ENCODE data around the gene AOAH. TPM values are rescaled to one million over a fixed set of nuclear protein-coding genes. Genes with fewer than 3 reads are reported as not detected.

AOAH gene
- total and polyA plus RNA-seq, 9 donors, result 2.4 to 4.4 (median 3.4) TPM

GRCh38 chr7:36625247-36625646 lies 99.0 kb downstream of the AOAH start:
- DNase-seq, result peak; percentile 47
- no peaks in the 10 kb centered on the region for H3K36me3 ChIP-seq (ENCODE audit: control insufficient read depth, insufficient read depth, low read length)
- no peak overlapping the region for H3K4me3 ChIP-seq (ENCODE audit: low read length)
- no peaks in the 10 kb centered on the region for H3K27me3 ChIP-seq (ENCODE audit: control insufficient read depth, insufficient read depth, low read length)
- no peaks in the 10 kb centered on the region for H3K9me3 ChIP-seq (replicated peaks; ENCODE audit: control insufficient read depth, low read depth, low read length)
- no peak overlapping the region for H3K27ac ChIP-seq (ENCODE audit: low read length)
- no CpG with 5 or more reads among the region's 4 CpGs for WGBS (ENCODE audit: insufficient coverage)
- peaks cover 5% of the 10 kb centered on the region for H3K4me1 ChIP-seq (ENCODE audit: control insufficient read depth, insufficient read depth, low read length)

GRCh38 chr7:36623247-36623646 lies 101.0 kb downstream of the AOAH start:
- H3K4me3 ChIP-seq (ENCODE audit: low read length), result no peak overlapping the region
- DNase-seq, result no peak
- no peak overlapping the region for H3K27ac ChIP-seq (ENCODE audit: low read length)
- peaks cover 5% of the 10 kb centered on the region for H3K4me1 ChIP-seq (ENCODE audit: control insufficient read depth, insufficient read depth, low read length)
- no peaks in the 10 kb centered on the region for H3K27me3 ChIP-seq (ENCODE audit: control insufficient read depth, insufficient read depth, low read length)
- no peaks in the 10 kb centered on the region for H3K9me3 ChIP-seq (replicated peaks; ENCODE audit: control insufficient read depth, low read depth, low read length)
- no peaks in the 10 kb centered on the region for H3K36me3 ChIP-seq (ENCODE audit: control insufficient read depth, insufficient read depth, low read length)
- 40% methylated on average over 1 of the region's 1 CpG for WGBS (ENCODE audit: insufficient coverage)

GRCh38 chr7:36621396-36621795 lies 102.9 kb downstream of the AOAH start:
- Histone ChIP-seq H3K27me3 (ENCODE audit: control insufficient read depth, insufficient read depth, low read length) (no peaks in the 10 kb centered on the region), H3K27ac (ENCODE audit: low read length) (no peak overlapping the region), H3K9me3 (replicated peaks; ENCODE audit: control insufficient read depth, low read depth, low read length) (no peaks in the 10 kb centered on the region), H3K4me1 (ENCODE audit: control insufficient read depth, insufficient read depth, low read length) (peaks cover 5% of the 10 kb centered on the region), H3K36me3 (ENCODE audit: control insufficient read depth, insufficient read depth, low read length) (no peaks in the 10 kb centered on the region), H3K4me3 (ENCODE audit: low read length) (no peak overlapping the region)
- WGBS (ENCODE audit: insufficient coverage), result 82% methylated on average over 5 of the region's 10 CpGs
- DNase-seq, result no peak

- Histone ChIP-seq H3K4me1 (ENCODE audit: control insufficient read depth, insufficient read depth, low read length) (peaks cover 6% of the 10 kb centered on the region), H3K36me3 (ENCODE audit: control insufficient read depth, insufficient read depth, low read length) (no peaks in the 10 kb centered on the region), H3K27me3 (ENCODE audit: control insufficient read depth, insufficient read depth, low read length) (no peaks in the 10 kb centered on the region), H3K27ac (ENCODE audit: low read length) (no peak overlapping the region), H3K4me3 (ENCODE audit: low read length) (no peak overlapping the region), H3K9me3 (replicated peaks; ENCODE audit: control insufficient read depth, low read depth, low read length) (no peaks in the 10 kb centered on the region)
- no CpG with 5 or more reads among the region's 4 CpGs for WGBS (ENCODE audit: insufficient coverage)
- DNase-seq, result no peak
Observed at GRCh38 chr7:36620166-36620708, 104.1 kb downstream of the AOAH start.

- DNase-seq, result no peak
- no peak overlapping the region for H3K27ac ChIP-seq (ENCODE audit: low read length)
- H3K4me1 ChIP-seq (ENCODE audit: control insufficient read depth, insufficient read depth, low read length), result peaks cover 5% of the 10 kb centered on the region
- no CpG with 5 or more reads among the region's 1 CpG for WGBS (ENCODE audit: insufficient coverage)
- no peaks in the 10 kb centered on the region for H3K27me3 ChIP-seq (ENCODE audit: control insufficient read depth, insufficient read depth, low read length)
- no peaks in the 10 kb centered on the region for H3K9me3 ChIP-seq (replicated peaks; ENCODE audit: control insufficient read depth, low read depth, low read length)
- H3K36me3 ChIP-seq (ENCODE audit: control insufficient read depth, insufficient read depth, low read length), result no peaks in the 10 kb centered on the region
- H3K4me3 ChIP-seq (ENCODE audit: low read length), result no peak overlapping the region
Observed at GRCh38 chr7:36617408-36617807, 106.9 kb downstream of the AOAH start.

- Histone ChIP-seq H3K27ac (ENCODE audit: low read length) (no peak overlapping the region), H3K27me3 (ENCODE audit: control insufficient read depth, insufficient read depth, low read length) (no peaks in the 10 kb centered on the region), H3K4me3 (ENCODE audit: low read length) (no peak overlapping the region), H3K4me1 (ENCODE audit: control insufficient read depth, insufficient read depth, low read length) (peaks cover 5% of the 10 kb centered on the region), H3K9me3 (replicated peaks; ENCODE audit: control insufficient read depth, low read depth, low read length) (no peaks in the 10 kb centered on the region), H3K36me3 (ENCODE audit: control insufficient read depth, insufficient read depth, low read length) (no peaks in the 10 kb centered on the region)
- DNase-seq, result peak; percentile 28
- WGBS (ENCODE audit: insufficient coverage), result 28% methylated on average over 8 of the region's 10 CpGs
Observed at GRCh38 chr7:36615852-36616540, 108.3 kb downstream of the AOAH start.

GRCh38 chr7:36614959-36615358 lies 109.3 kb downstream of the AOAH start:
- WGBS (ENCODE audit: insufficient coverage), result no CpG with 5 or more reads among the region's 2 CpGs
- peaks cover 5% of the 10 kb centered on the region for H3K4me1 ChIP-seq (ENCODE audit: control insufficient read depth, insufficient read depth, low read length)
- no peaks in the 10 kb centered on the region for H3K27me3 ChIP-seq (ENCODE audit: control insufficient read depth, insufficient read depth, low read length)
- H3K9me3 ChIP-seq (replicated peaks; ENCODE audit: control insufficient read depth, low read depth, low read length), result no peaks in the 10 kb centered on the region
- H3K4me3 ChIP-seq (ENCODE audit: low read length), result no peak overlapping the region
- H3K27ac ChIP-seq (ENCODE audit: low read length), result no peak overlapping the region
- no peak for DNase-seq
- no peaks in the 10 kb centered on the region for H3K36me3 ChIP-seq (ENCODE audit: control insufficient read depth, insufficient read depth, low read length)

GRCh38 chr7:36613031-36613614 lies 111.2 kb downstream of the AOAH start:
- no CpG with 5 or more reads among the region's 4 CpGs for WGBS (ENCODE audit: insufficient coverage)
- H3K27me3 ChIP-seq (ENCODE audit: control insufficient read depth, insufficient read depth, low read length), result no peaks in the 10 kb centered on the region
- no peaks in the 10 kb centered on the region for H3K36me3 ChIP-seq (ENCODE audit: control insufficient read depth, insufficient read depth, low read length)
- H3K4me3 ChIP-seq (ENCODE audit: low read length), result no peak overlapping the region
- H3K4me1 ChIP-seq (ENCODE audit: control insufficient read depth, insufficient read depth, low read length), result peaks cover 5% of the 10 kb centered on the region
- DNase-seq, result no peak
- H3K9me3 ChIP-seq (replicated peaks; ENCODE audit: control insufficient read depth, low read depth, low read length), result no peaks in the 10 kb centered on the region
- H3K27ac ChIP-seq (ENCODE audit: low read length), result no peak overlapping the region

GRCh38 chr7:36611703-36612102 lies 112.6 kb downstream of the AOAH start:
- Histone ChIP-seq H3K27me3 (ENCODE audit: control insufficient read depth, insufficient read depth, low read length) (no peaks in the 10 kb centered on the region), H3K9me3 (replicated peaks; ENCODE audit: control insufficient read depth, low read depth, low read length) (no peaks in the 10 kb centered on the region), H3K27ac (ENCODE audit: low read length) (no peak overlapping the region), H3K4me1 (ENCODE audit: control insufficient read depth, insufficient read depth, low read length) (peaks cover 5% of the 10 kb centered on the region), H3K36me3 (ENCODE audit: control insufficient read depth, insufficient read depth, low read length) (no peaks in the 10 kb centered on the region), H3K4me3 (ENCODE audit: low read length) (no peak overlapping the region)
- DNase-seq, result no peak
- 57% methylated on average over 4 of the region's 6 CpGs for WGBS (ENCODE audit: insufficient coverage)

GRCh38 chr7:36607721-36608095 lies 116.6 kb downstream of the AOAH start:
- H3K4me1 ChIP-seq (ENCODE audit: control insufficient read depth, insufficient read depth, low read length), result no peaks in the 10 kb centered on the region
- no CpG with 5 or more reads among the region's 3 CpGs for WGBS (ENCODE audit: insufficient coverage)
- no peaks in the 10 kb centered on the region for H3K9me3 ChIP-seq (replicated peaks; ENCODE audit: control insufficient read depth, low read depth, low read length)
- DNase-seq, result no peak
- H3K27ac ChIP-seq (ENCODE audit: low read length), result no peak overlapping the region
- no peak overlapping the region for H3K4me3 ChIP-seq (ENCODE audit: low read length)
- H3K27me3 ChIP-seq (ENCODE audit: control insufficient read depth, insufficient read depth, low read length), result no peaks in the 10 kb centered on the region
- no peaks in the 10 kb centered on the region for H3K36me3 ChIP-seq (ENCODE audit: control insufficient read depth, insufficient read depth, low read length)
